GM12878 (cell line): ENCODE measurements around the gene ATOSA. TPM values are rescaled to one million over a fixed set of nuclear protein-coding genes. Genes with fewer than 3 reads are reported as not detected.

Experiments
- ATAC-seq: fragments of 200-7000 bp; cut with Tn5 transposase; 3 replicates; pipeline ENCODE4 v1.9.1; 2020; ENCODE audit warnings: mild to moderate bottlenecking, moderate library complexity
- BruUV-seq: library from RNA; stranded (reverse); fragments of 400-500 nt; replicated peaks from 2 replicates; lab custom pipeline; 2021; lab: Mats Ljungman, UMichigan
- CTCF ChIA-PET: fragments of 300-600 bp; sonication (Branson Sonifier 250); formaldehyde crosslinking; extraction: SDS; loops from one replicate; lab custom pipeline; 2021; ENCODE audit warnings: inconsistent platforms; lab: Yijun Ruan, JAX
- POLR2A ChIA-PET: fragments of 350-600 bp; formaldehyde crosslinking; extraction: SDS; loops from one replicate; lab custom pipeline; 2021; ENCODE audit warnings: inconsistent platforms; lab: Charles Lee
- RAD21 ChIA-PET: fragments of 300-600 bp; sonication (Branson Sonifier 250); formaldehyde crosslinking; loops from one replicate; lab custom pipeline; 2023; ENCODE audit warnings: antibody characterized with exemption; ENCODE audit not compliant: unreplicated experiment; lab: Charles Lee
- SMC1A ChIA-PET: fragments of 300-600 bp; sonication (Branson Sonifier 250); formaldehyde crosslinking; loops from one replicate; lab custom pipeline; 2023; ENCODE audit not compliant: unreplicated experiment, uncharacterized antibody; lab: Charles Lee
- DNase-seq: peaks from one replicate; pipeline ENCODE4 v3.0.0-alpha.2; 2011; ENCODE audit warnings: low read depth, low spot score
- FAIRE-seq: peaks from 3 replicates; lab custom pipeline; 2011; peaks lifted over from hg19 to GRCh38; lab: Jason Lieb, UNC
- H2AFZ ChIP-seq: 2 replicates; pipeline ENCODE4 v1.6.0; 2011; ENCODE audit warnings: low read depth, low read length, control low read depth; ENCODE audit not compliant: control insufficient read depth
- H3K27ac ChIP-seq: 2 replicates; pipeline ENCODE4 v1.5.1; 2011; ENCODE audit warnings: control low read depth; ENCODE audit not compliant: control insufficient read depth, insufficient read depth
- H3K27me3 ChIP-seq, 2 experiments: replicated peaks in 1 of 2; 2 replicates each; pipeline versions ENCODE4 v1.6.0 to v1.6.1; 2011; ENCODE audit warnings: low read length in 1 of 2; ENCODE audit not compliant: control insufficient read depth in 2 of 2, insufficient read depth in 2 of 2
- H3K36me3 ChIP-seq, 2 experiments: 2 replicates each; pipeline ENCODE4 v1.5.1; 2011; ENCODE audit warnings: low read length in 1 of 2; ENCODE audit not compliant: control insufficient read depth in 2 of 2, insufficient read depth in 2 of 2
- H3K4me1 ChIP-seq: 2 replicates; pipeline ENCODE4 v1.6.1; 2011; ENCODE audit warnings: mild to moderate bottlenecking, low read length, moderate library complexity, mixed read lengths; ENCODE audit not compliant: control insufficient read depth, insufficient read depth
- H3K4me2 ChIP-seq: 2 replicates; pipeline ENCODE4 v1.6.0; 2011; ENCODE audit warnings: control low read depth; ENCODE audit not compliant: control insufficient read depth, insufficient read depth
- H3K4me3 ChIP-seq: fragments of 200-600 bp; sonication (generic); 2 replicates; pipeline ENCODE4 v1.5.1; 2016
- H3K79me2 ChIP-seq: 2 replicates; pipeline ENCODE4 v1.6.0; 2011; ENCODE audit warnings: low read length; ENCODE audit not compliant: control insufficient read depth, insufficient read depth
- H3K9ac ChIP-seq: 2 replicates; pipeline ENCODE4 v1.8.0; 2011; ENCODE audit warnings: low read length, control low read depth, mixed read lengths; ENCODE audit not compliant: control insufficient read depth, insufficient read depth
- H3K9me3 ChIP-seq: replicated peaks from 3 replicates; pipeline ENCODE4 v1.5.1; 2011; ENCODE audit warnings: mild to moderate bottlenecking, low read length; ENCODE audit not compliant: control insufficient read depth, insufficient read depth
- H4K20me1 ChIP-seq: 2 replicates; pipeline ENCODE4 v1.6.0; 2011; ENCODE audit not compliant: control insufficient read depth, insufficient read depth
- BRCA1 ChIP-seq: IDR thresholded peaks from 2 replicates; pipeline ENCODE4 v1.6.1; 2011; ENCODE audit warnings: low read depth, low read length, improper control_type of control experiment
- CBFB ChIP-seq: IDR thresholded peaks from 2 replicates; pipeline ENCODE4 v1.6.1; 2016; ENCODE audit warnings: antibody characterized with exemption, low read depth
- CEBPB ChIP-seq, 2 experiments: fragments of 150-350 bp in 1 of 2; IDR thresholded peaks; 2 replicates each; pipeline ENCODE4 v1.6.1; 2012 to 2014; ENCODE audit warnings: low read depth in 2 of 2, low read length in 2 of 2, borderline replicate concordance in 1 of 2, inconsistent platforms in 1 of 2
- CHD1 ChIP-seq: IDR thresholded peaks from 2 replicates; pipeline ENCODE4 v1.6.1; 2012; ENCODE audit warnings: low read depth, low read length, improper control_type of control experiment
- CREB1 ChIP-seq: IDR thresholded peaks from 2 replicates; pipeline ENCODE4 v1.6.1; 2012; ENCODE audit warnings: low read depth, mild to moderate bottlenecking, inconsistent platforms
- CREM ChIP-seq: IDR thresholded peaks from 2 replicates; pipeline ENCODE4 v1.6.1; 2014; ENCODE audit warnings: antibody characterized with exemption, low read depth
- IKZF2 ChIP-seq, 2 experiments: fragments of 450-650 bp; IDR thresholded peaks; 2 replicates each; pipeline ENCODE4 v1.6.1; 2017; ENCODE audit warnings: mild to moderate bottlenecking in 2 of 2, moderate library complexity in 2 of 2
- IRF4 ChIP-seq: IDR thresholded peaks from 2 replicates; pipeline ENCODE4 v1.6.1; 2011; ENCODE audit warnings: low read depth, low read length
- NFYB ChIP-seq: IDR thresholded peaks from 2 replicates; pipeline ENCODE4 v1.6.1; 2011; ENCODE audit warnings: low read depth, mild to moderate bottlenecking, low read length, improper control_type of control experiment, moderate library complexity; ENCODE audit not compliant: insufficient read depth
- NKRF ChIP-seq: fragments of 450-650 bp; conservative IDR thresholded peaks from 2 replicates; pipeline ENCODE4 v1.6.1; 2017; ENCODE audit warnings: mild to moderate bottlenecking, moderate library complexity
- PAX8 ChIP-seq: fragments of 450-650 bp; IDR thresholded peaks from 2 replicates; pipeline ENCODE4 v1.6.1; 2017; ENCODE audit warnings: mild to moderate bottlenecking, moderate library complexity
- PML ChIP-seq: IDR thresholded peaks from 2 replicates; pipeline ENCODE4 v1.6.1; 2012; ENCODE audit warnings: low read length, inconsistent platforms
- POLR2AphosphoS2 ChIP-seq: IDR thresholded peaks from 2 replicates; pipeline ENCODE4 v1.6.1; 2011; ENCODE audit warnings: low read depth, mild to moderate bottlenecking, low read length, improper control_type of control experiment, moderate library complexity
- RBBP5 ChIP-seq: fragments of 200-600 bp; sonication (generic); conservative IDR thresholded peaks from 2 replicates; pipeline ENCODE4 v1.6.1; 2016
- RELB ChIP-seq: fragments of 450-650 bp; IDR thresholded peaks from 2 replicates; pipeline ENCODE4 v1.6.1; 2017; ENCODE audit warnings: low read depth, mild to moderate bottlenecking, moderate library complexity
- SMAD1 ChIP-seq: fragments of 450-650 bp; IDR thresholded peaks from 2 replicates; pipeline ENCODE4 v1.6.1; 2018; ENCODE audit warnings: mild to moderate bottlenecking, low read depth; ENCODE audit not compliant: partially characterized antibody
- SREBF1 ChIP-seq: IDR thresholded peaks from 2 replicates; pipeline ENCODE4 v1.6.1; 2012; ENCODE audit warnings: mild to moderate bottlenecking, low read length
- SREBF2 ChIP-seq: IDR thresholded peaks from 2 replicates; pipeline ENCODE4 v1.6.1; 2012; ENCODE audit warnings: mild to moderate bottlenecking, low read length
- SUZ12 ChIP-seq: fragments of 200-600 bp; sonication (generic); IDR thresholded peaks from one replicate; pipeline ENCODE4 v1.6.1; 2018; ENCODE audit warnings: antibody characterized with exemption, mild to moderate bottlenecking; ENCODE audit not compliant: unreplicated experiment
- TBL1XR1 ChIP-seq: IDR thresholded peaks from 2 replicates; pipeline ENCODE4 v1.6.1; 2012; ENCODE audit warnings: low read depth, low read length, improper control_type of control experiment
- ZNF24 ChIP-seq: fragments of 450-650 bp; IDR thresholded peaks from 2 replicates; pipeline ENCODE4 v1.6.1; 2017; ENCODE audit warnings: antibody characterized with exemption, mild to moderate bottlenecking
- WGBS: methylation state at CpG from one replicate; pipeline ENCODE4 v1.1.6; 2016; ENCODE audit warnings: low lambda C conversion rate; ENCODE audit not compliant: insufficient replicate concordance, insufficient coverage; ENCODE audit errors: missing lambda C conversion rate; 5-methylcytosine and 5-hydroxymethylcytosine counted together
- in situ Hi-C: fragments of 300-500 bp; cut with MboI; formaldehyde crosslinking; loops from 9 replicates; pipeline ENCODE4 v1.14.3; 2018; ENCODE audit warnings: mixed read lengths
- intact Hi-C: fragments of 100-400 bp; cut with micrococcal nuclease; formaldehyde crosslinking; loops from one replicate; pipeline ENCODE4 v1.14.2; 2022; ENCODE audit not compliant: unreplicated experiment
- polyA plus RNA-seq, 11 experiments: library from polyadenylated mRNA; depleted of rRNA in 4 of 11; unstranded in 6 of 11; stranded (reverse) in 5 of 11; fragments of >200 nt; fragmentation: Nextera tagmentation in 4 of 11; fragmentation: Illumina TruSeq in 1 of 11; extraction: Ambion mirVana in 4 of 11; extraction: Trizol in 1 of 11; gene quantifications; 1 replicate in 1 of 11; 2 replicates in 10 of 11; pipeline versions ENCODE4 v1.2.1 to v1.2.3, GENCODE V29; 2011 to 2016; ENCODE audit warnings: inconsistent platforms in 2 of 11, missing spikeins in 2 of 11, low read depth in 1 of 11
- total RNA-seq, 4 experiments: library from RNA; depleted of rRNA in 3 of 4; stranded (reverse); fragments of >200 nt in 3 of 4; fragmentation: Illumina TruSeq in 1 of 4; extraction: Trizol in 1 of 4; gene quantifications; 2 replicates each; pipeline versions ENCODE4 v1.2.1 to v1.2.3, GENCODE V29; 2013 to 2021

ATOSA gene
- total and polyA plus RNA-seq, 10 of the 15 experiments (the other 5 are each of a cell fraction or from before 2014, with no cell fraction given): 6.8 to 24.3 (median 14.6) TPM

GRCh38 chr15:52726195-52726594, 47.0 kb upstream of the ATOSA start (continued):
- TF ChIP-seq IKZF2 (IDR thresholded peaks at IDR 0.05): no peak
- TF ChIP-seq SREBF2: no peak
- TF ChIP-seq RELB: no peak

- Histone ChIP-seq H3K27me3 (no peaks in the 10 kb centered on the region), H3K4me3 (no peak overlapping the region), H4K20me1 (no peaks in the 10 kb centered on the region), H2AFZ (no peak overlapping the region), H3K27ac (no peak overlapping the region), H3K9ac (no peak overlapping the region), H3K9me3 (no peaks in the 10 kb centered on the region; the same call in 2 of the 3 replicates), H3K79me2 (no peaks in the 10 kb centered on the region), H3K4me2 (no peak overlapping the region), H3K36me3 (no peaks in the 10 kb centered on the region), H3K4me1 (no peaks in the 10 kb centered on the region; the same call in 1 of the 2 replicates)
- ATAC-seq (no peak), FAIRE-seq (no peak), DNase-seq (no peak)
- TF ChIP-seq CBFB: no peak
- no peak for TF ChIP-seq NKRF
- no peak for TF ChIP-seq SMAD1
- no peak for TF ChIP-seq IRF4
- TF ChIP-seq CEBPB (IDR thresholded peaks at IDR 0.05; ENCODE audit: borderline replicate concordance in 1 of 2, low read depth in 2 of 2, low read length in 2 of 2): no peak
- no peak for TF ChIP-seq CHD1
- TF ChIP-seq BRCA1: no peak
- no peak for TF ChIP-seq SREBF1
- no peak for TF ChIP-seq CREM
- TF ChIP-seq POLR2AphosphoS2: no peak
- no peak for TF ChIP-seq NFYB
- no peak for TF ChIP-seq PAX8
- TF ChIP-seq CREB1: no peak
- no peak for TF ChIP-seq RBBP5
- TF ChIP-seq TBL1XR1: no peak
- no peak for TF ChIP-seq ZNF24
- TF ChIP-seq PML: no peak
- TF ChIP-seq SUZ12: no peak
- no TSS peak for BruUV-seq
- intact Hi-C loops: no loop called here
- POLR2A ChIA-PET: interaction anchor here (0.6 kb wide), 1 partner anchor 80 kb away, joined by 4 read pairs; no protein-coding TSS in a partner anchor
- WGBS: 39% methylated on average over 2 of the region's 2 CpGs
- SMC1A ChIA-PET: interaction anchor here (0.7 to 1.4 kb wide), 4 partner anchors 18 to 157 kb away, joined by 3 read pairs; no protein-coding TSS in a partner anchor
- RAD21 ChIA-PET: interaction anchor here (1.1 kb wide), 1 partner anchor 387 kb away, joined by 3 read pairs; no protein-coding TSS in a partner anchor
- in situ Hi-C loops: no loop called here
- CTCF ChIA-PET: no interaction called here
Measured at GRCh38 chr15:52718551-52718950, 39.4 kb upstream of the ATOSA start.
